K562 (cell line): ENCODE data around the gene CPSF2. TPM values are rescaled to one million over a fixed set of nuclear protein-coding genes. Genes with fewer than 3 reads are reported as not detected.

Source experiments
- CHD1 ChIP-seq: fragments of 200-600 bp; sonication (generic); IDR thresholded peaks from one replicate; pipeline ENCODE4 v1.6.1; 2012; ENCODE audit warnings: mild to moderate bottlenecking, moderate library complexity, low read length, inconsistent platforms
- GABPB1 ChIP-seq: sonication (generic); formaldehyde crosslinking; IDR thresholded peaks from 2 replicates; pipeline ENCODE4 v1.8.0; 2022; ENCODE audit warnings: mild to moderate bottlenecking, missing genetic modification reagents
- SNIP1 ChIP-seq: fragments of 450-650 bp; IDR thresholded peaks from 2 replicates; pipeline ENCODE4 v1.7.1; 2017; ENCODE audit warnings: low read depth, mild to moderate bottlenecking
- TAF15 ChIP-seq: fragments of 200-400 bp; formaldehyde crosslinking; IDR thresholded peaks from 2 replicates; pipeline ENCODE4 v1.6.1; 2017; ENCODE audit warnings: mild to moderate bottlenecking, low read depth, low read length, moderate library complexity
- TEAD4 ChIP-seq, 2 experiments: sonication (generic) in 1 of 2; formaldehyde crosslinking in 1 of 2; IDR thresholded peaks; 2 replicates each; pipeline versions ENCODE4 v1.6.1 to v1.8.0; 2012 to 2022; ENCODE audit warnings: borderline replicate concordance in 1 of 2, inconsistent platforms in 1 of 2, low read length in 1 of 2, mild to moderate bottlenecking in 1 of 2, missing genetic modification reagents in 1 of 2
- TOE1 ChIP-seq, 2 experiments: fragments of 450-650 bp in 1 of 2; sonication (generic) in 1 of 2; formaldehyde crosslinking in 1 of 2; IDR thresholded peaks; 2 replicates each; pipeline versions ENCODE4 v1.7.1 to v1.8.0; 2016 to 2022; ENCODE audit warnings: borderline replicate concordance in 2 of 2, mild to moderate bottlenecking in 2 of 2, antibody characterized with exemption in 1 of 2, inconsistent platforms in 1 of 2, low read depth in 1 of 2, missing genetic modification reagents in 1 of 2, moderate library complexity in 1 of 2
- TRIM24 ChIP-seq, 2 experiments: fragments of 450-650 bp; IDR thresholded peaks; 2 replicates each; pipeline ENCODE4 v1.6.1; 2016
- ZKSCAN8 ChIP-seq: fragments of 200-800 bp; sonication (Bioruptor generic); IDR thresholded peaks from 2 replicates; pipeline ENCODE4 v1.6.1; 2016; ENCODE audit warnings: missing genetic modification characterization, missing compliant biosample characterization
- ZNF239 ChIP-seq: fragments of 250-450 bp; sonication (Bioruptor Pico); IDR thresholded peaks from 2 replicates; pipeline ENCODE4 v1.4.0; 2020; ENCODE audit warnings: mild to moderate bottlenecking
- ZNF407 ChIP-seq: fragments of 450-650 bp; IDR thresholded peaks from 2 replicates; pipeline ENCODE4 v1.6.1; 2016; ENCODE audit warnings: low read depth
- polyA plus RNA-seq, 8 experiments: library from polyadenylated mRNA; depleted of rRNA in 4 of 8; stranded (reverse) in 5 of 8; unstranded in 3 of 8; fragments of >200 nt; fragmentation: Nextera tagmentation in 2 of 8; fragmentation: Illumina TruSeq in 1 of 8; extraction: Ambion mirVana in 2 of 8; extraction: Trizol in 1 of 8; gene quantifications; 2 replicates each; pipeline versions ENCODE4 v1.2.1 to v1.2.3, GENCODE V29; 2011 to 2014; ENCODE audit warnings: inconsistent platforms in 1 of 8, missing spikeins in 1 of 8
- total RNA-seq, 7 experiments: library from RNA; depleted of rRNA in 6 of 7; stranded (reverse); fragments of >200 nt in 6 of 7; fragmentation: Illumina TruSeq in 2 of 7; extraction: Trizol in 2 of 7; gene quantifications; 2 replicates each; pipeline versions ENCODE4 v1.2.1 to v1.2.3, GENCODE V29; 2011 to 2021; ENCODE audit warnings: low replicate concordance in 1 of 7
- TF ChIP-seq, protein P1 (sequence below): fragments of 450-650 bp; IDR thresholded peaks from 2 replicates; pipeline ENCODE4 v1.6.1; 2018; ENCODE audit warnings: mild to moderate bottlenecking, low read depth; ENCODE audit not compliant: partially characterized antibody
- TF ChIP-seq, protein P2 (sequence below): sonication (generic); formaldehyde crosslinking; IDR thresholded peaks from 2 replicates; pipeline ENCODE4 v1.8.0; 2022; ENCODE audit warnings: mild to moderate bottlenecking, missing genetic modification reagents
- TF ChIP-seq, protein P3 (sequence below): fragments of 200-800 bp; sonication (Bioruptor generic); IDR thresholded peaks from 2 replicates; pipeline ENCODE4 v1.6.1; 2017; ENCODE audit warnings: missing genetic modification characterization, missing compliant biosample characterization

Gene CPSF2
- total and polyA plus RNA-seq, 9 of the 15 experiments (the other 6 are each of a cell fraction or from before 2014, with no cell fraction given): 20.8 to 71.3 (median 49.0) TPM

- TF ChIP-seq ZNF407: no peak
- TF ChIP-seq SNIP1: no peak
- TF ChIP-seq GABPB1 (CRISPR knock-in tag): 0 out of 2 replicates have a peak, but pooled peaks have one; percentile 30
- TF ChIP-seq, protein P1, sequence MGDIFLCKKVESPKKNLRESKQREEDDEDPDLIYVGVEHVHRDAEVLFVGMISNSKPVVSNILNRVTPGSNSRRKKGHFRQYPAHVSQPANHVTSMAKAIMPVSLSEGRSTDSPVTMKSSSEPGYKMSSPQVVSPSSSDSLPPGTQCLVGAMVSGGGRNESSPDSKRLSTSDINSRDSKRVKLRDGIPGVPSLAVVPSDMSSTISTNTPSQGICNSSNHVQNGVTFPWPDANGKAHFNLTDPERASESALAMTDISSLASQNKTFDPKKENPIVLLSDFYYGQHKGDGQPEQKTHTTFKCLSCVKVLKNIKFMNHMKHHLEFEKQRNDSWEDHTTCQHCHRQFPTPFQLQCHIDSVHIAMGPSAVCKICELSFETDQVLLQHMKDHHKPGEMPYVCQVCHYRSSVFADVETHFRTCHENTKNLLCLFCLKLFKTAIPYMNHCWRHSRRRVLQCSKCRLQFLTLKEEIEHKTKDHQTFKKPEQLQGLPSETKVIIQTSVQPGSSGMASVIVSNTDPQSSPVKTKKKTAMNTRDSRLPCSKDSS: no peak
- TF ChIP-seq, protein P2, sequence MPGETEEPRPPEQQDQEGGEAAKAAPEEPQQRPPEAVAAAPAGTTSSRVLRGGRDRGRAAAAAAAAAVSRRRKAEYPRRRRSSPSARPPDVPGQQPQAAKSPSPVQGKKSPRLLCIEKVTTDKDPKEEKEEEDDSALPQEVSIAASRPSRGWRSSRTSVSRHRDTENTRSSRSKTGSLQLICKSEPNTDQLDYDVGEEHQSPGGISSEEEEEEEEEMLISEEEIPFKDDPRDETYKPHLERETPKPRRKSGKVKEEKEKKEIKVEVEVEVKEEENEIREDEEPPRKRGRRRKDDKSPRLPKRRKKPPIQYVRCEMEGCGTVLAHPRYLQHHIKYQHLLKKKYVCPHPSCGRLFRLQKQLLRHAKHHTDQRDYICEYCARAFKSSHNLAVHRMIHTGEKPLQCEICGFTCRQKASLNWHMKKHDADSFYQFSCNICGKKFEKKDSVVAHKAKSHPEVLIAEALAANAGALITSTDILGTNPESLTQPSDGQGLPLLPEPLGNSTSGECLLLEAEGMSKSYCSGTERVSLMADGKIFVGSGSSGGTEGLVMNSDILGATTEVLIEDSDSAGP (CRISPR knock-in tag): no peak
- TF ChIP-seq, protein P3, sequence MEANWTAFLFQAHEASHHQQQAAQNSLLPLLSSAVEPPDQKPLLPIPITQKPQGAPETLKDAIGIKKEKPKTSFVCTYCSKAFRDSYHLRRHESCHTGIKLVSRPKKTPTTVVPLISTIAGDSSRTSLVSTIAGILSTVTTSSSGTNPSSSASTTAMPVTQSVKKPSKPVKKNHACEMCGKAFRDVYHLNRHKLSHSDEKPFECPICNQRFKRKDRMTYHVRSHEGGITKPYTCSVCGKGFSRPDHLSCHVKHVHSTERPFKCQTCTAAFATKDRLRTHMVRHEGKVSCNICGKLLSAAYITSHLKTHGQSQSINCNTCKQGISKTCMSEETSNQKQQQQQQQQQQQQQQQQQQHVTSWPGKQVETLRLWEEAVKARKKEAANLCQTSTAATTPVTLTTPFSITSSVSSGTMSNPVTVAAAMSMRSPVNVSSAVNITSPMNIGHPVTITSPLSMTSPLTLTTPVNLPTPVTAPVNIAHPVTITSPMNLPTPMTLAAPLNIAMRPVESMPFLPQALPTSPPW: no peak
- no peak for TF ChIP-seq TEAD4 (IDR thresholded peaks at IDR 0.05; ENCODE audit: low read length)
- no peak for TF ChIP-seq TEAD4 (CRISPR knock-in tag; IDR thresholded peaks at IDR 0.05; ENCODE audit: borderline replicate concordance)
- peak; percentile 98 for TF ChIP-seq TOE1 (IDR thresholded peaks at IDR 0.05; ENCODE audit: borderline replicate concordance)
- TF ChIP-seq TOE1 (CRISPR knock-in tag; IDR thresholded peaks at IDR 0.05; ENCODE audit: borderline replicate concordance, low read depth): no peak
- TF ChIP-seq CHD1: no peak
- TF ChIP-seq ZNF239 (CRISPR knock-in tag): no peak
- TF ChIP-seq ZKSCAN8 (CRISPR knock-in tag): no peak
- TF ChIP-seq TRIM24 (IDR thresholded peaks at IDR 0.05): peak in 1 of 2 experiments; percentile 49; a peak in 1 of 4 replicates
- TF ChIP-seq TAF15: no peak
Observed at GRCh38 chr14:92121670-92122350, at the start of gene CPSF2, which contains the start of gene NDUFB1 (continued).
